Measurements from ENCODE around the gene PDE4B.
"Not testable (repeated sequence)": the region's sequence is repeated elsewhere in the genome, so short reads cannot be mapped to it uniquely, and the experiment has no call there.

The PDE4B gene

GRCh38 chr1:66050123-66050522, 257.4 kb downstream of the PDE4B start:
- H3K79me2 ChIP-seq (ENCODE audit: insufficient read depth, low read length), result no peaks in the 10 kb centered on the region
- no peaks in the 10 kb centered on the region for H3K9me3 ChIP-seq (ENCODE audit: low read length)
- no peak overlapping the region for H2AFZ ChIP-seq (ENCODE audit: low read length)
- no peak overlapping the region for H3K9ac ChIP-seq (ENCODE audit: low read length)
- no peak overlapping the region for H3K27ac ChIP-seq (ENCODE audit: low read depth, low read length, poor library complexity, severe bottlenecking)
- no peak overlapping the region for H3K4me2 ChIP-seq (ENCODE audit: low read length)
- H4K20me1 ChIP-seq (ENCODE audit: insufficient read depth, low read length), result no peaks in the 10 kb centered on the region
- no peaks in the 10 kb centered on the region for H3K36me3 ChIP-seq (ENCODE audit: insufficient read depth, low read length)
- H3F3A ChIP-seq (ENCODE audit: insufficient read depth, low read length), result no peaks in the 10 kb centered on the region
- no peaks in the 10 kb centered on the region for H3K27me3 ChIP-seq (ENCODE audit: insufficient read depth, low read length)
- H3K4me1 ChIP-seq (ENCODE audit: insufficient read depth, low read length, severe bottlenecking), result peaks cover 18% of the 10 kb centered on the region
- TF ChIP-seq CTCF (IDR thresholded peaks at IDR 0.05; ENCODE audit: low read length), result no peak
- no peak for TF ChIP-seq EZH2 (IDR thresholded peaks at IDR 0.05; ENCODE audit: borderline replicate concordance, low read length)
- H3K9me2 ChIP-seq (ENCODE audit: low read depth, low read length), result no peaks in the 10 kb centered on the region
- no peak overlapping the region for H3K4me3 ChIP-seq (ENCODE audit: low read depth, low read length, poor library complexity, severe bottlenecking)

GRCh38 chr1:66050633-66051032, 257.9 kb downstream of the PDE4B start:
- Histone ChIP-seq H3K9ac (ENCODE audit: low read length) (no peak overlapping the region), H3K4me1 (ENCODE audit: insufficient read depth, low read length, severe bottlenecking) (peaks cover 18% of the 10 kb centered on the region), H3K4me2 (ENCODE audit: low read length) (no peak overlapping the region), H2AFZ (ENCODE audit: low read length) (no peak overlapping the region), H3K27me3 (ENCODE audit: insufficient read depth, low read length) (no peaks in the 10 kb centered on the region), H3K9me3 (ENCODE audit: low read length) (no peaks in the 10 kb centered on the region), H3K36me3 (ENCODE audit: insufficient read depth, low read length) (no peaks in the 10 kb centered on the region), H3K9me2 (ENCODE audit: low read depth, low read length) (no peaks in the 10 kb centered on the region), H4K20me1 (ENCODE audit: insufficient read depth, low read length) (no peaks in the 10 kb centered on the region), H3F3A (ENCODE audit: insufficient read depth, low read length) (no peaks in the 10 kb centered on the region), H3K4me3 (ENCODE audit: low read depth, low read length, poor library complexity, severe bottlenecking) (no peak overlapping the region), H3K27ac (ENCODE audit: low read depth, low read length, poor library complexity, severe bottlenecking) (no peak overlapping the region), H3K79me2 (ENCODE audit: insufficient read depth, low read length) (no peaks in the 10 kb centered on the region)
- no peak for TF ChIP-seq CTCF (IDR thresholded peaks at IDR 0.05; ENCODE audit: low read length)
- TF ChIP-seq EZH2 (IDR thresholded peaks at IDR 0.05; ENCODE audit: borderline replicate concordance, low read length), result no peak

- H3K9ac ChIP-seq (ENCODE audit: low read length), result no peak overlapping the region
- peaks cover 10% of the 10 kb centered on the region for H3K4me1 ChIP-seq (ENCODE audit: insufficient read depth, low read length, severe bottlenecking)
- H3K79me2 ChIP-seq (ENCODE audit: insufficient read depth, low read length), result no peaks in the 10 kb centered on the region
- no peak overlapping the region for H2AFZ ChIP-seq (ENCODE audit: low read length)
- H3K9me2 ChIP-seq (ENCODE audit: low read depth, low read length), result no peaks in the 10 kb centered on the region
- H3K27ac ChIP-seq (ENCODE audit: low read depth, low read length, poor library complexity, severe bottlenecking), result no peak overlapping the region
- no peaks in the 10 kb centered on the region for H3K27me3 ChIP-seq (ENCODE audit: insufficient read depth, low read length)
- TF ChIP-seq CTCF (IDR thresholded peaks at IDR 0.05; ENCODE audit: low read length) (no peak), EZH2 (IDR thresholded peaks at IDR 0.05; ENCODE audit: borderline replicate concordance, low read length) (no peak)
- H3K9me3 ChIP-seq (ENCODE audit: low read length), result 0 out of 2 replicates have a peak, but pooled peaks cover 3% of the 10 kb centered on the region
- peaks cover 6% of the 10 kb centered on the region; the same call in 1 of the 2 replicates for H3K36me3 ChIP-seq (ENCODE audit: insufficient read depth, low read length)
- no peak overlapping the region for H3K4me3 ChIP-seq (ENCODE audit: low read depth, low read length, poor library complexity, severe bottlenecking)
- no peaks in the 10 kb centered on the region for H4K20me1 ChIP-seq (ENCODE audit: insufficient read depth, low read length)
- no peak overlapping the region for H3K4me2 ChIP-seq (ENCODE audit: low read length)
- no peaks in the 10 kb centered on the region for H3F3A ChIP-seq (ENCODE audit: insufficient read depth, low read length)
Observed at GRCh38 chr1:66055092-66055491, 262.4 kb downstream of the PDE4B start.

- H3K9me3 ChIP-seq (ENCODE audit: low read length); H3K4me3 ChIP-seq (ENCODE audit: low read depth, low read length, poor library complexity, severe bottlenecking): not testable (repeated sequence)
Observed at GRCh38 chr1:66057448-66057847, 264.8 kb downstream of the PDE4B start.

More at GRCh38 chr1:66057448-66057847, 264.8 kb downstream of the PDE4B start:
- not testable (repeated sequence) for H3K4me2 ChIP-seq (ENCODE audit: low read length); H3K4me1 ChIP-seq (ENCODE audit: insufficient read depth, low read length, severe bottlenecking); H3K27ac ChIP-seq (ENCODE audit: low read depth, low read length, poor library complexity, severe bottlenecking); H3K9me2 ChIP-seq (ENCODE audit: low read depth, low read length); H2AFZ ChIP-seq (ENCODE audit: low read length); H4K20me1 ChIP-seq (ENCODE audit: insufficient read depth, low read length); H3K36me3 ChIP-seq (ENCODE audit: insufficient read depth, low read length); H3K9ac ChIP-seq (ENCODE audit: low read length); H3F3A ChIP-seq (ENCODE audit: insufficient read depth, low read length); H3K79me2 ChIP-seq (ENCODE audit: insufficient read depth, low read length); H3K27me3 ChIP-seq (ENCODE audit: insufficient read depth, low read length)
